ENCODE data around the gene ANGPTL7.
"Not testable (repeated sequence)": the region's sequence is repeated elsewhere in the genome, so short reads cannot be mapped to it uniquely, and the experiment has no call there.

Gene ANGPTL7

GRCh38 chr1:11170102-11170501 lies 19.1 kb upstream of the ANGPTL7 start:
- DNase-seq (ENCODE audit: low read depth): no peak

GRCh38 chr1:11174261-11174942 lies 14.8 kb upstream of the ANGPTL7 start:
- DNase-seq (ENCODE audit: low read depth): no peak

GRCh38 chr1:11175461-11175860 lies 13.7 kb upstream of the ANGPTL7 start:
- DNase-seq (ENCODE audit: low read depth): no peak

- no peak for DNase-seq (ENCODE audit: low read depth)
These were observed 13.0 kb upstream of the ANGPTL7 start for GRCh38 chr1:11176081-11176706.

GRCh38 chr1:11178021-11179015 lies 10.8 kb upstream of the ANGPTL7 start:
- DNase-seq (ENCODE audit: low read depth): no peak

- DNase-seq (ENCODE audit: low read depth): no peak
These were observed 10.0 kb upstream of the ANGPTL7 start for GRCh38 chr1:11179125-11179524.

- DNase-seq (ENCODE audit: low read depth): not testable (repeated sequence)
These were observed 9.4 kb upstream of the ANGPTL7 start for GRCh38 chr1:11179749-11180148.

- DNase-seq (ENCODE audit: low read depth): no peak
These were observed 8.8 kb upstream of the ANGPTL7 start for GRCh38 chr1:11180342-11180744.

GRCh38 chr1:11182884-11183283 lies 6.3 kb upstream of the ANGPTL7 start:
- no peak for DNase-seq (ENCODE audit: low read depth)

- DNase-seq (ENCODE audit: low read depth): no peak
These were observed 4.2 kb upstream of the ANGPTL7 start for GRCh38 chr1:11184973-11185372.

- no peak for DNase-seq (ENCODE audit: low read depth)
These were observed 2.2 kb upstream of the ANGPTL7 start for GRCh38 chr1:11187000-11187399.

- DNase-seq (ENCODE audit: low read depth): no peak
These were observed 1.7 kb upstream of the ANGPTL7 start for GRCh38 chr1:11187494-11187893.

GRCh38 chr1:11187931-11188330 lies 1.2 kb upstream of the ANGPTL7 start:
- no peak for DNase-seq (ENCODE audit: low read depth)

- DNase-seq (ENCODE audit: low read depth): no peak
These were observed 774 bp upstream of the ANGPTL7 start for GRCh38 chr1:11188381-11188780.

- DNase-seq (ENCODE audit: low read depth): no peak
These were observed 4.2 kb downstream of the ANGPTL7 start for GRCh38 chr1:11193376-11193775.

- DNase-seq (ENCODE audit: low read depth): no peak
These were observed 5.4 kb downstream of the ANGPTL7 start for GRCh38 chr1:11194407-11195176.

- no peak for DNase-seq (ENCODE audit: low read depth)
These were observed 7.8 kb downstream of the ANGPTL7 start for GRCh38 chr1:11196945-11197344.

- no peak for DNase-seq (ENCODE audit: low read depth)
These were observed 8.2 kb downstream of the ANGPTL7 start for GRCh38 chr1:11197359-11197758.

GRCh38 chr1:11198257-11198656 lies 9.1 kb downstream of the ANGPTL7 start:
- DNase-seq (ENCODE audit: low read depth): no peak

- no peak for DNase-seq (ENCODE audit: low read depth)
These were observed 9.9 kb downstream of the ANGPTL7 start for GRCh38 chr1:11198851-11199594.

All from activated T-helper 1 cell treated with Interleukin-2 at 50 U/mL for 16 hours (primary cell).